Mesenchymal stem cell (in vitro differentiated cells and primary cell): ENCODE results near the gene SPATA24.
"Not testable (repeated sequence)": the region's sequence is repeated elsewhere in the genome, so short reads cannot be mapped to it uniquely, and the experiment has no call there.

Source experiments
- DNase-seq: peaks from one replicate; pipeline ENCODE4 v3.0.0-alpha.2; 2013
- H2AFZ ChIP-seq: one replicate; pipeline ENCODE4 v1.6.1; 2013; ENCODE audit warnings: low read depth, mild to moderate bottlenecking, control low read depth, inconsistent platforms, low read length, moderate library complexity
- H2AK5ac ChIP-seq: 2 replicates; pipeline ENCODE4 v1.6.1; 2013; ENCODE audit warnings: low read length, moderate library complexity, mild to moderate bottlenecking, inconsistent platforms; ENCODE audit not compliant: severe bottlenecking
- H2BK120ac ChIP-seq: one replicate; pipeline ENCODE4 v1.6.1; 2013; ENCODE audit warnings: low read depth, mild to moderate bottlenecking, inconsistent platforms, low read length, moderate library complexity
- H2BK12ac ChIP-seq, 2 experiments: one replicate each; pipeline ENCODE4 v1.6.1; 2013; ENCODE audit warnings: inconsistent platforms in 2 of 2, low read length in 2 of 2, mild to moderate bottlenecking in 2 of 2, moderate library complexity in 2 of 2, control low read depth in 1 of 2
- H2BK15ac ChIP-seq: one replicate; pipeline ENCODE4 v1.6.1; 2013; ENCODE audit warnings: mild to moderate bottlenecking, low read depth, inconsistent platforms; ENCODE audit not compliant: poor library complexity, severe bottlenecking
- H2BK5ac ChIP-seq: 2 replicates; pipeline ENCODE4 v1.6.1; 2013; ENCODE audit warnings: low read depth, mild to moderate bottlenecking, low read length, control low read depth, inconsistent platforms; ENCODE audit not compliant: poor library complexity, severe bottlenecking
- H3K14ac ChIP-seq, 2 experiments: one replicate each; pipeline ENCODE4 v1.6.1; 2013; ENCODE audit warnings: inconsistent platforms in 2 of 2, low read length in 2 of 2, control low read depth in 1 of 2, mild to moderate bottlenecking in 1 of 2, moderate library complexity in 1 of 2
- H3K18ac ChIP-seq, 2 experiments: one replicate each; pipeline ENCODE4 v1.6.1; 2013; ENCODE audit warnings: inconsistent platforms in 2 of 2, low read length in 2 of 2, control low read depth in 1 of 2, low read depth in 1 of 2, mild to moderate bottlenecking in 1 of 2
- H3K23ac ChIP-seq, 2 experiments: one replicate each; pipeline ENCODE4 v1.6.1; 2013; ENCODE audit warnings: inconsistent platforms in 2 of 2, low read length in 2 of 2, mild to moderate bottlenecking in 2 of 2, moderate library complexity in 2 of 2, control low read depth in 1 of 2
- H3K27ac ChIP-seq: 2 replicates; pipeline ENCODE4 v1.5.1; 2013; ENCODE audit warnings: mild to moderate bottlenecking, moderate library complexity, low read length, control low read depth, inconsistent platforms; ENCODE audit not compliant: poor library complexity, severe bottlenecking
- H3K27me3 ChIP-seq, 2 experiments: 2 replicates each; pipeline versions ENCODE4 v1.6.1 to v1.7.0; 2013; ENCODE audit warnings: low read length in 2 of 2, mild to moderate bottlenecking in 2 of 2, moderate library complexity in 2 of 2, control low read depth in 1 of 2, inconsistent platforms in 1 of 2; ENCODE audit not compliant: control insufficient read depth in 1 of 2, insufficient read depth in 1 of 2
- H3K36me3 ChIP-seq, 2 experiments: 2 replicates each; pipeline versions ENCODE4 v1.6.1 to v1.7.0; 2013; ENCODE audit warnings: low read length in 2 of 2, control low read depth in 1 of 2, inconsistent platforms in 1 of 2, low read depth in 1 of 2, mild to moderate bottlenecking in 1 of 2; ENCODE audit not compliant: insufficient read depth in 2 of 2, control insufficient read depth in 1 of 2
- H3K4ac ChIP-seq, 2 experiments: one replicate each; pipeline ENCODE4 v1.6.1; 2013; ENCODE audit warnings: inconsistent platforms in 2 of 2, low read length in 2 of 2, mild to moderate bottlenecking in 2 of 2, moderate library complexity in 2 of 2, control low read depth in 1 of 2, low read depth in 1 of 2
- H3K4me1 ChIP-seq: 2 replicates; pipeline ENCODE4 v1.6.1; 2013; ENCODE audit warnings: low read depth, low read length, control low read depth; ENCODE audit not compliant: control insufficient read depth, insufficient read depth
- H3K4me2 ChIP-seq: 2 replicates; pipeline ENCODE4 v1.6.1; 2013; ENCODE audit warnings: low read length, mild to moderate bottlenecking, inconsistent platforms; ENCODE audit not compliant: poor library complexity, severe bottlenecking
- H3K4me3 ChIP-seq, 2 experiments: 2 replicates each; pipeline versions ENCODE4 v1.5.1 to v1.7.0; 2013; ENCODE audit warnings: low read length in 2 of 2, mild to moderate bottlenecking in 2 of 2, control low read depth in 1 of 2, low read depth in 1 of 2; ENCODE audit not compliant: insufficient read depth in 1 of 2
- H3K79me1 ChIP-seq: replicated peaks from 2 replicates; pipeline ENCODE4 v1.6.1; 2013; ENCODE audit warnings: mild to moderate bottlenecking, control low read depth, low read length, inconsistent platforms; ENCODE audit not compliant: poor library complexity, severe bottlenecking
- H3K9ac ChIP-seq: 2 replicates; pipeline ENCODE4 v1.7.0; 2013; ENCODE audit warnings: mild to moderate bottlenecking, low read length, moderate library complexity
- H3K9me3 ChIP-seq: 2 replicates; pipeline ENCODE4 v1.7.0; 2013; ENCODE audit warnings: mild to moderate bottlenecking, low read length; ENCODE audit not compliant: control insufficient read depth
- H4K8ac ChIP-seq: one replicate; pipeline ENCODE4 v1.6.1; 2013; ENCODE audit warnings: inconsistent platforms, mild to moderate bottlenecking, low read length, moderate library complexity
- H4K91ac ChIP-seq: one replicate; pipeline ENCODE4 v1.6.1; 2013; ENCODE audit warnings: mild to moderate bottlenecking, low read length, inconsistent platforms
- WGBS: methylation state at CpG from one replicate; pipeline ENCODE4 v1.1.7; 2013; ENCODE audit warnings: mixed read lengths; 5-methylcytosine and 5-hydroxymethylcytosine counted together

SPATA24 gene

GRCh38 chr5:139446956-139447779 lies 43.3 kb upstream of the SPATA24 start:
- no peak overlapping the region for H2AK5ac ChIP-seq
- H3K9me3 ChIP-seq: no peaks in the 10 kb centered on the region
- DNase-seq: peak; percentile 59
- H4K8ac ChIP-seq: no peak overlapping the region
- H3K27me3 ChIP-seq: no peaks in the 10 kb centered on the region
- no peak overlapping the region for H2BK120ac ChIP-seq
- no peak overlapping the region for H2BK5ac ChIP-seq
- H3K27ac ChIP-seq: no peak overlapping the region
- H3K23ac ChIP-seq: no peak overlapping the region
- no peak overlapping the region for H3K4me2 ChIP-seq
- no peak overlapping the region for H3K4me3 ChIP-seq
- H2AFZ ChIP-seq: no peak overlapping the region
- H4K91ac ChIP-seq: no peak overlapping the region
- no peak overlapping the region for H3K4ac ChIP-seq
- H2BK12ac ChIP-seq: no peak overlapping the region
- WGBS: 92% methylated on average over 5 of the region's 5 CpGs
- H3K79me1 ChIP-seq: no peaks in the 10 kb centered on the region
- no peak overlapping the region for H3K9ac ChIP-seq
- no peak overlapping the region for H3K18ac ChIP-seq
- peaks cover 5% of the 10 kb centered on the region for H3K4me1 ChIP-seq
- no peak overlapping the region for H2BK15ac ChIP-seq
- no peak overlapping the region for H3K14ac ChIP-seq
- peaks cover 0 to 13% of the 10 kb centered on the region in 2 experiments for H3K36me3 ChIP-seq

- no peak overlapping the region for H3K23ac ChIP-seq
- H3K27ac ChIP-seq: no peak overlapping the region
- peak overlapping the region in 1 of 2 experiments; percentile 64 for H3K4ac ChIP-seq
- no peaks in the 10 kb centered on the region for H3K36me3 ChIP-seq
- no peak overlapping the region for H4K8ac ChIP-seq
- H3K9ac ChIP-seq: no peak overlapping the region
- no peak overlapping the region for H3K4me3 ChIP-seq
- H2BK5ac ChIP-seq: no peak overlapping the region
- no peak overlapping the region for H2BK15ac ChIP-seq
- peaks cover 2% of the 10 kb centered on the region for H3K4me1 ChIP-seq
- H3K4me2 ChIP-seq: no peak overlapping the region
- H3K14ac ChIP-seq: no peak overlapping the region
- H2BK120ac ChIP-seq: no peak overlapping the region
- 60% methylated on average over 6 of the region's 7 CpGs for WGBS
- H2AK5ac ChIP-seq: no peak overlapping the region
- H3K9me3 ChIP-seq: no peaks in the 10 kb centered on the region
- peak overlapping the region in 1 of 2 experiments; percentile 42 for H2BK12ac ChIP-seq
- DNase-seq: peak; percentile 69
- no peak overlapping the region for H2AFZ ChIP-seq
- no peaks in the 10 kb centered on the region for H3K79me1 ChIP-seq
- peak overlapping the region in 1 of 2 experiments; percentile 76 for H3K18ac ChIP-seq
- H4K91ac ChIP-seq: no peak overlapping the region
- no peaks in the 10 kb centered on the region for H3K27me3 ChIP-seq
These were observed 41.7 kb upstream of the SPATA24 start for GRCh38 chr5:139445325-139446170.

GRCh38 chr5:139443831-139444453 lies 40.1 kb upstream of the SPATA24 start:
- H2BK12ac ChIP-seq: no peak overlapping the region
- no peak overlapping the region for H2AK5ac ChIP-seq
- H3K4me1 ChIP-seq: peaks cover 6% of the 10 kb centered on the region
- no peak overlapping the region for H3K9ac ChIP-seq
- no peak overlapping the region for H3K23ac ChIP-seq
- H3K14ac ChIP-seq: no peak overlapping the region
- DNase-seq: peak; percentile 79
- H3K9me3 ChIP-seq: no peaks in the 10 kb centered on the region
- H3K4me3 ChIP-seq: no peak overlapping the region
- no peaks in the 10 kb centered on the region for H3K79me1 ChIP-seq
- no peak overlapping the region for H3K4me2 ChIP-seq
- no peak overlapping the region for H3K4ac ChIP-seq
- H3K36me3 ChIP-seq: no peaks in the 10 kb centered on the region
- no peak overlapping the region for H4K91ac ChIP-seq
- WGBS: 43% methylated on average over 3 of the region's 4 CpGs
- no peak overlapping the region for H2AFZ ChIP-seq
- no peak overlapping the region for H2BK120ac ChIP-seq
- no peak overlapping the region for H2BK5ac ChIP-seq
- no peak overlapping the region for H4K8ac ChIP-seq
- H2BK15ac ChIP-seq: no peak overlapping the region
- H3K18ac ChIP-seq: no peak overlapping the region
- no peak overlapping the region for H3K27ac ChIP-seq
- no peaks in the 10 kb centered on the region for H3K27me3 ChIP-seq

GRCh38 chr5:139440416-139440815 lies 36.5 kb upstream of the SPATA24 start:
- not testable (repeated sequence) for DNase-seq, H2BK120ac ChIP-seq, H3K23ac ChIP-seq, H2BK15ac ChIP-seq, H4K91ac ChIP-seq, H3K4ac ChIP-seq, H4K8ac ChIP-seq, H3K4me3 ChIP-seq, H3K9ac ChIP-seq, H3K4me2 ChIP-seq, H3K14ac ChIP-seq, H3K27ac ChIP-seq, H2BK5ac ChIP-seq, H2AK5ac ChIP-seq, H3K27me3 ChIP-seq, H3K79me1 ChIP-seq, H3K9me3 ChIP-seq, H3K18ac ChIP-seq, H2AFZ ChIP-seq, H3K36me3 ChIP-seq, H2BK12ac ChIP-seq
- 96% methylated on average over 15 of the region's 17 CpGs for WGBS
- peaks cover 19% of the 10 kb centered on the region for H3K4me1 ChIP-seq
